ENCODE data around the gene CPED1. TPM values are rescaled to one million over a fixed set of nuclear protein-coding genes. Genes with fewer than 3 reads are reported as not detected.
"Not testable (repeated sequence)": the region's sequence is repeated elsewhere in the genome, so short reads cannot be mapped to it uniquely, and the experiment has no call there.

CPED1 gene
- total RNA-seq, 1 donor from 2014 or later, result 2.1 TPM

- DNase-seq (ENCODE audit: low read depth), result no peak
- H3K4me3 ChIP-seq (ENCODE audit: low read depth, low read length), result no peak overlapping the region
- TF ChIP-seq CTCF (conservative IDR thresholded peaks at IDR 0.05; ENCODE audit: low read depth, low read length), result no peak
Measured at GRCh38 chr7:121286186-121286585, 297.7 kb downstream of the CPED1 start.

- TF ChIP-seq CTCF (conservative IDR thresholded peaks at IDR 0.05; ENCODE audit: low read depth, low read length), result no peak
- no peak for DNase-seq (ENCODE audit: low read depth)
- no peak overlapping the region for H3K4me3 ChIP-seq (ENCODE audit: low read depth, low read length)
Measured at GRCh38 chr7:121286742-121287734, 298.5 kb downstream of the CPED1 start.

GRCh38 chr7:121288894-121289293 lies 300.4 kb downstream of the CPED1 start:
- TF ChIP-seq CTCF (conservative IDR thresholded peaks at IDR 0.05; ENCODE audit: low read depth, low read length), result no peak
- DNase-seq (ENCODE audit: low read depth), result peak; percentile 56
- H3K4me3 ChIP-seq (ENCODE audit: low read depth, low read length), result no peak overlapping the region

- DNase-seq (ENCODE audit: low read depth); H3K4me3 ChIP-seq (ENCODE audit: low read depth, low read length): not testable (repeated sequence)
Measured at GRCh38 chr7:121289930-121290329, 301.4 kb downstream of the CPED1 start.

- no peak for DNase-seq (ENCODE audit: low read depth)
- no peak for TF ChIP-seq CTCF (conservative IDR thresholded peaks at IDR 0.05; ENCODE audit: low read depth, low read length)
- H3K4me3 ChIP-seq (ENCODE audit: low read depth, low read length), result no peak overlapping the region
Measured at GRCh38 chr7:121294448-121294992, 306.0 kb downstream of the CPED1 start.

GRCh38 chr7:121297843-121298242 lies 309.3 kb downstream of the CPED1 start:
- TF ChIP-seq CTCF (conservative IDR thresholded peaks at IDR 0.05; ENCODE audit: low read depth, low read length), result no peak
- no peak overlapping the region for H3K4me3 ChIP-seq (ENCODE audit: low read depth, low read length)
- no peak for DNase-seq (ENCODE audit: low read depth)

- DNase-seq (ENCODE audit: low read depth), result no peak
- no peak overlapping the region for H3K4me3 ChIP-seq (ENCODE audit: low read depth, low read length)
- TF ChIP-seq CTCF (conservative IDR thresholded peaks at IDR 0.05; ENCODE audit: low read depth, low read length), result no peak
Measured at GRCh38 chr7:121298831-121299239, 310.3 kb downstream of the CPED1 start.

Data from epithelial cell of proximal tubule (primary cell).